Fibroblast of pulmonary artery (primary cell): Measurements from ENCODE around the gene AREL1.

Experiments used
- DNase-seq: peaks from one replicate; pipeline ENCODE4 v3.0.0-alpha.2; 2010; ENCODE audit warnings: low read depth
- H3K4me3 ChIP-seq: replicated peaks from 2 replicates; pipeline ENCODE4 v1.5.1; 2011; ENCODE audit warnings: low read depth, mild to moderate bottlenecking, control low read depth, low read length, moderate library complexity
- CTCF ChIP-seq: IDR thresholded peaks from 2 replicates; pipeline ENCODE4 v1.5.1; 2011; ENCODE audit warnings: mild to moderate bottlenecking, control low read depth, low read length, inconsistent platforms; ENCODE audit errors: missing control alignments

Gene AREL1

GRCh38 chr14:74685056-74685455, 27.8 kb downstream of the AREL1 start:
- no peak for TF ChIP-seq CTCF
- DNase-seq: no peak
- H3K4me3 ChIP-seq: no peak overlapping the region

- DNase-seq: no peak
- no peak for TF ChIP-seq CTCF
- no peak overlapping the region for H3K4me3 ChIP-seq
Measured at GRCh38 chr14:74684434-74684833, 28.4 kb downstream of the AREL1 start.

- H3K4me3 ChIP-seq: no peak overlapping the region
- DNase-seq: no peak
- no peak for TF ChIP-seq CTCF
Measured at GRCh38 chr14:74683406-74683805, 29.5 kb downstream of the AREL1 start.

- TF ChIP-seq CTCF: no peak
- no peak for DNase-seq
- no peak overlapping the region for H3K4me3 ChIP-seq
Measured at GRCh38 chr14:74682169-74682952, 30.5 kb downstream of the AREL1 start.

GRCh38 chr14:74675219-74675618, 37.7 kb downstream of the AREL1 start:
- no peak for TF ChIP-seq CTCF
- DNase-seq: no peak
- no peak overlapping the region for H3K4me3 ChIP-seq

GRCh38 chr14:74673768-74674167, 39.1 kb downstream of the AREL1 start:
- no peak for TF ChIP-seq CTCF
- DNase-seq: no peak
- no peak overlapping the region for H3K4me3 ChIP-seq

GRCh38 chr14:74671789-74672188, 41.1 kb downstream of the AREL1 start:
- no peak overlapping the region for H3K4me3 ChIP-seq
- no peak for TF ChIP-seq CTCF
- peak; percentile 81 for DNase-seq
